ENCODE data around the gene TSHZ2.

DNA sequence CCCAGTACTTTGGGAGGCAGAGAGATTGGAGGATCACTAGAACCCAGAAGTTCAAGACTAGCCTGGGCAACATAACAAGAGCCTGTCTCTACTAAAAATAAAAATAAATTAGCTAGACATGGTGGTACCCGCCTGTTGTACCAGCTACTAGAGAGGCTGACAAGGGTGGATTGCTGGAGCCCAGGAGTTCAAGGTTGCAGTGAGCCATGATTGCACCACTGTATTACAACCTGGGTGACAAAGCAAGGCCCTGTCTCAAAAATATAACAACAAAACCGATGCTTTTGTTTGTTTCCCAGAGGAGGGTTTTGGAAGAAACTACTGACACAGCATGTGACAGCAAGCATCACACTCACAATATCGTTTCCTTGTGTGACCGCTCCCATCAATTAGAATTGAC, 119.6 kb downstream of the TSHZ2 start:
- TF ChIP-seq EP300 (IDR thresholded peaks at IDR 0.05; ENCODE audit: borderline replicate concordance) (no peak), RAD21 (IDR thresholded peaks at IDR 0.05; ENCODE audit: low read depth) (no peak)
- TF ChIP-seq, protein P1, sequence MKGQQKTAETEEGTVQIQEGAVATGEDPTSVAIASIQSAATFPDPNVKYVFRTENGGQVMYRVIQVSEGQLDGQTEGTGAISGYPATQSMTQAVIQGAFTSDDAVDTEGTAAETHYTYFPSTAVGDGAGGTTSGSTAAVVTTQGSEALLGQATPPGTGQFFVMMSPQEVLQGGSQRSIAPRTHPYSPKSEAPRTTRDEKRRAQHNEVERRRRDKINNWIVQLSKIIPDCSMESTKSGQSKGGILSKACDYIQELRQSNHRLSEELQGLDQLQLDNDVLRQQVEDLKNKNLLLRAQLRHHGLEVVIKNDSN (IDR thresholded peaks at IDR 0.05), result no peak

Measured in Ishikawa (cell line).